ENCODE results near the gene MAP4K2. TPM values are rescaled to one million over a fixed set of nuclear protein-coding genes. Genes with fewer than 3 reads are reported as not detected.

Gene MAP4K2
- total and polyA plus RNA-seq, 4 donors: 15.0 to 41.8 (median 23.8) TPM

DNA sequence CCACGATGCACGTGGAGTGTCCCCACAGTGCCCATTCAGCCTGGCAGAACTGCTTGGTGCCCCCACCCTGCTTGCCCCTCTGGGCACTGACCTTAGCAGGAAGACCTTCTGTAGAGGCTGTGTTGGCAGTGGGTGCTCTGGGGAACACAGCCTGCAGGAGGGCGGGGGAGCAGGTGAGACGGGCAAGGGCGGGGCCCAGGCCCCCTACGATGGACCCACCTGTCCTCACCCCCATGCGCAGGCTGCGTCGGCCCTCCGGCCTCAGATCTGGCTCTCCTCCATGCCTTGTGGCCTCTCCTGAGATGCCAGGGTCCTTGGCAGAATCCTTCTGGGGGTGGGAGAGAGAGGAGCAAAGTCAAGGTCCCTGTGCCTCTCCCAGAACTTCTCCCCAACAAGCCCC lies 30.5 kb upstream of the MAP4K2 start:
- H3K4me1 ChIP-seq (ENCODE audit: control insufficient read depth in 5 of 5, insufficient read depth in 5 of 5, low read length in 5 of 5): no peaks in the 10 kb centered on the region
- H3K27me3 ChIP-seq (ENCODE audit: control insufficient read depth in 3 of 3, insufficient read depth in 3 of 3, low read length in 2 of 3): no peaks in the 10 kb centered on the region
- H3K9ac ChIP-seq (ENCODE audit: insufficient read depth in 1 of 2, low read length in 2 of 2): no peak overlapping the region
- no peak overlapping the region for H3K4me3 ChIP-seq
- 92% methylated on average over 10 of the region's 10 CpGs for WGBS, 2 donors
- H3K9me3 ChIP-seq (ENCODE audit: control insufficient read depth in 4 of 4, insufficient read depth in 3 of 4, low read length in 3 of 4): no peaks in the 10 kb centered on the region
- H3K36me3 ChIP-seq (ENCODE audit: control insufficient read depth in 4 of 4, insufficient read depth in 4 of 4, low read length in 4 of 4): peaks cover 0 to 20% (median 0%) of the 10 kb centered on the region in 4 donors
- no peak overlapping the region for H3K27ac ChIP-seq (ENCODE audit: low read depth in 1 of 2, low read length in 1 of 2)
- DNase-seq: no peak
- no peak for ATAC-seq (ENCODE audit: insufficient read depth, low FRiP score)
- TF ChIP-seq, protein P1, sequence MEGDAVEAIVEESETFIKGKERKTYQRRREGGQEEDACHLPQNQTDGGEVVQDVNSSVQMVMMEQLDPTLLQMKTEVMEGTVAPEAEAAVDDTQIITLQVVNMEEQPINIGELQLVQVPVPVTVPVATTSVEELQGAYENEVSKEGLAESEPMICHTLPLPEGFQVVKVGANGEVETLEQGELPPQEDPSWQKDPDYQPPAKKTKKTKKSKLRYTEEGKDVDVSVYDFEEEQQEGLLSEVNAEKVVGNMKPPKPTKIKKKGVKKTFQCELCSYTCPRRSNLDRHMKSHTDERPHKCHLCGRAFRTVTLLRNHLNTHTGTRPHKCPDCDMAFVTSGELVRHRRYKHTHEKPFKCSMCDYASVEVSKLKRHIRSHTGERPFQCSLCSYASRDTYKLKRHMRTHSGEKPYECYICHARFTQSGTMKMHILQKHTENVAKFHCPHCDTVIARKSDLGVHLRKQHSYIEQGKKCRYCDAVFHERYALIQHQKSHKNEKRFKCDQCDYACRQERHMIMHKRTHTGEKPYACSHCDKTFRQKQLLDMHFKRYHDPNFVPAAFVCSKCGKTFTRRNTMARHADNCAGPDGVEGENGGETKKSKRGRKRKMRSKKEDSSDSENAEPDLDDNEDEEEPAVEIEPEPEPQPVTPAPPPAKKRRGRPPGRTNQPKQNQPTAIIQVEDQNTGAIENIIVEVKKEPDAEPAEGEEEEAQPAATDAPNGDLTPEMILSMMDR (IDR thresholded peaks at IDR 0.05; ENCODE audit: control extremely low read depth, extremely low read depth): no peak

DNA sequence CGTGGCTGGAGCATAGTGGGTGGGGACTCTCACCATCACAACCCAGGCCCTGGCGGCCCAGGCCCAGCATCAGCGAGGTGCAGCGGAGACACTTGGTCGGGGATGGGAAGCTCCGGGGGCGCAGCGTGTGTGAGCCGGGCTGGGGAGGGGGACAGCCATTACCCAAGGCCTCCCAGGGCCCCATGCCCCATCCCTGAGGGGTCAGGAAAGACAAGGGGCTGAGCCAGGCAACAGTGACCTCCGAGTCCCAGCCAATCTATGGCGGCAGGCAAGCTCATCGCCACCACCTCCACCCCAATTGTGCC lies 30.1 kb upstream of the MAP4K2 start:
- Histone ChIP-seq H3K36me3 (ENCODE audit: control insufficient read depth in 4 of 4, insufficient read depth in 4 of 4, low read length in 4 of 4) (peaks cover 0 to 19% (median 0%) of the 10 kb centered on the region in 4 donors), H3K9me3 (ENCODE audit: control insufficient read depth in 4 of 4, insufficient read depth in 3 of 4, low read length in 3 of 4) (no peaks in the 10 kb centered on the region), H3K27me3 (ENCODE audit: control insufficient read depth in 3 of 3, insufficient read depth in 3 of 3, low read length in 2 of 3) (no peaks in the 10 kb centered on the region), H3K4me3 (no peak overlapping the region), H3K9ac (ENCODE audit: insufficient read depth in 1 of 2, low read length in 2 of 2) (no peak overlapping the region), H3K4me1 (ENCODE audit: control insufficient read depth in 5 of 5, insufficient read depth in 5 of 5, low read length in 5 of 5) (no peaks in the 10 kb centered on the region), H3K27ac (ENCODE audit: low read depth in 1 of 2, low read length in 1 of 2) (no peak overlapping the region)
- DNase-seq: no peak
- no peak for ATAC-seq (ENCODE audit: insufficient read depth, low FRiP score)
- TF ChIP-seq, protein P1 (IDR thresholded peaks at IDR 0.05; ENCODE audit: control extremely low read depth, extremely low read depth): no peak
- 90 to 96% methylated on average over 12 of the region's 12 CpGs for WGBS, 2 donors

DNA sequence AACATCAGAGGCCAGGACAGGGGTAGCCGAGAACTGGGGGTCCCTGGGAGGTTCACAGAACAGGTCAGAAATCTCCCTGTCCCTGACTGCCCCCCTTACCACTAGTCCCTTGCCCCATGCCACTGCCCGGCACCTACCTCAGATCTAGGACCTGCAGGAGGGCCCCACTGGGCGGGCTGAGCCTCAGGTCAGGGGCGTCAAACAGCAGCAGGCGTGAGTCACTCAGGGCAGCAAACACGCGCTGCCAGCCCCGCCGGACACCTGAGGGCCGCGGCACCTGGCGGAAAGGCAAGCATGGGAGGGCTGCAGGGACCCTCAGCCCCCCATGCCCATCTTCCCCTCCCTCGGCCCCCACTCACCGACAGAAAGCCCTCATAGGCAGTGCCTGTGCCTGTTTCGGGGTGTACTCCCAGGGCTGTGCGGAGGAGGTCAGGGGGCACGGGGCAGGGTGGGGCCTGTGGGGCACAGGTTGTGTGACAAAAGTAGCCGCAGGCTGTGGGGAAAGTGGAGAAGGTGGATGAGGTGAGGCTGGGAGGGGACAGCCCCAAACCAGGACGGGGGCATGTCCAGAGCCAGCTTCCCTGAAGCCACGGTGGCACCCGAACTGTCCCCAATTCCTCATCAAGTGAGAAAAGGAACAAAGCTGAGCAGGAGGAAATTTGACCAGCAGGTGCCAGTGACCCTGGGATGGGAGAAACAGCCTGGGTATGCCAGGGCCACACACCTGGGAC lies 29.6 kb upstream of the MAP4K2 start:
- TF ChIP-seq, protein P1 (IDR thresholded peaks at IDR 0.05; ENCODE audit: control extremely low read depth, extremely low read depth): no peak
- WGBS, 2 donors: 95% methylated on average over 21 of the region's 21 CpGs
- DNase-seq: no peak

More for the DNA sequence above, 29.6 kb upstream of the MAP4K2 start:
- no peaks in the 10 kb centered on the region for H3K27me3 ChIP-seq (ENCODE audit: control insufficient read depth in 3 of 3, insufficient read depth in 3 of 3, low read length in 2 of 3)
- H3K4me1 ChIP-seq (ENCODE audit: control insufficient read depth in 5 of 5, insufficient read depth in 5 of 5, low read length in 5 of 5): no peaks in the 10 kb centered on the region
- no peak overlapping the region for H3K27ac ChIP-seq (ENCODE audit: low read depth in 1 of 2, low read length in 1 of 2)
- peaks cover 0 to 20% (median 0%) of the 10 kb centered on the region in 4 donors for H3K36me3 ChIP-seq (ENCODE audit: control insufficient read depth in 4 of 4, insufficient read depth in 4 of 4, low read length in 4 of 4)
- H3K9me3 ChIP-seq (ENCODE audit: control insufficient read depth in 4 of 4, insufficient read depth in 3 of 4, low read length in 3 of 4): no peaks in the 10 kb centered on the region
- ATAC-seq (ENCODE audit: insufficient read depth, low FRiP score): no peak
- no peak overlapping the region for H3K4me3 ChIP-seq
- no peak overlapping the region for H3K9ac ChIP-seq (ENCODE audit: insufficient read depth in 1 of 2, low read length in 2 of 2)

Measured in lung (tissue), 12 donors.